ENCODE data around the gene MMP20. TPM values are rescaled to one million over a fixed set of nuclear protein-coding genes. Genes with fewer than 3 reads are reported as not detected.

The MMP20 gene
- total and polyA plus RNA-seq, 4 donors, result not detected

DNA sequence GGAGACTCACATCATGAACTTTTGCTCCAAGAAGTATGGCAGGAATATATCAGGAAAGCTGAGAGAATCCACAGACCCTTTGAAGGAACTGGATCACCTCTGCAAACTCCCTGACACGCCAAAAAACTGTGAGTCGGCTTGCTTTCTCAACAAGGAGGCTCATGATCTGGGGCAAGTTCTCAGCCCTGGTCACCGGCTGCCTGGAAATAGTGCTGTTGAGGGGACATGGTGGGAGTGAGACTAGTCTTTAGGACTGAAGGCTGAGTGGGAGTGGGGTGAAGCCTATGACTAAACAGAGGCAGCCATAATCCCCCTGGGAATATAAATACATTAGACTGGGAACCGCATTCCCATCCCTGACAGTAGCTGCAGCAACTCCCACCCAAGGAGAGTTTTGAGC lies 86.2 kb downstream of the MMP20 start:
- Histone ChIP-seq H3K36me3 (ENCODE audit: control insufficient read depth in 4 of 4, insufficient read depth in 4 of 4, low read length in 4 of 4) (no peaks in the 10 kb centered on the region), H3K4me1 (ENCODE audit: control insufficient read depth in 5 of 5, insufficient read depth in 5 of 5, low read length in 5 of 5) (no peaks in the 10 kb centered on the region), H3K27ac (ENCODE audit: low read depth in 1 of 2, low read length in 1 of 2) (no peak overlapping the region), H3K4me3 (no peak overlapping the region), H3K27me3 (ENCODE audit: control insufficient read depth in 3 of 3, insufficient read depth in 3 of 3, low read length in 2 of 3) (no peaks in the 10 kb centered on the region), H3K9me3 (ENCODE audit: control insufficient read depth in 4 of 4, insufficient read depth in 3 of 4, low read length in 3 of 4) (peaks cover 0 to 2% (median 0%) of the 10 kb centered on the region in 4 donors), H3K9ac (ENCODE audit: insufficient read depth in 1 of 2, low read length in 2 of 2) (no peak overlapping the region)
- TF ChIP-seq, protein P1, sequence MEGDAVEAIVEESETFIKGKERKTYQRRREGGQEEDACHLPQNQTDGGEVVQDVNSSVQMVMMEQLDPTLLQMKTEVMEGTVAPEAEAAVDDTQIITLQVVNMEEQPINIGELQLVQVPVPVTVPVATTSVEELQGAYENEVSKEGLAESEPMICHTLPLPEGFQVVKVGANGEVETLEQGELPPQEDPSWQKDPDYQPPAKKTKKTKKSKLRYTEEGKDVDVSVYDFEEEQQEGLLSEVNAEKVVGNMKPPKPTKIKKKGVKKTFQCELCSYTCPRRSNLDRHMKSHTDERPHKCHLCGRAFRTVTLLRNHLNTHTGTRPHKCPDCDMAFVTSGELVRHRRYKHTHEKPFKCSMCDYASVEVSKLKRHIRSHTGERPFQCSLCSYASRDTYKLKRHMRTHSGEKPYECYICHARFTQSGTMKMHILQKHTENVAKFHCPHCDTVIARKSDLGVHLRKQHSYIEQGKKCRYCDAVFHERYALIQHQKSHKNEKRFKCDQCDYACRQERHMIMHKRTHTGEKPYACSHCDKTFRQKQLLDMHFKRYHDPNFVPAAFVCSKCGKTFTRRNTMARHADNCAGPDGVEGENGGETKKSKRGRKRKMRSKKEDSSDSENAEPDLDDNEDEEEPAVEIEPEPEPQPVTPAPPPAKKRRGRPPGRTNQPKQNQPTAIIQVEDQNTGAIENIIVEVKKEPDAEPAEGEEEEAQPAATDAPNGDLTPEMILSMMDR (IDR thresholded peaks at IDR 0.05; ENCODE audit: control extremely low read depth, extremely low read depth), result no peak
- ATAC-seq (ENCODE audit: insufficient read depth, low FRiP score) (no peak), DNase-seq (no peak)
- WGBS, 2 donors, result 90 to 95% methylated on average over 4 of the region's 4 CpGs

DNA sequence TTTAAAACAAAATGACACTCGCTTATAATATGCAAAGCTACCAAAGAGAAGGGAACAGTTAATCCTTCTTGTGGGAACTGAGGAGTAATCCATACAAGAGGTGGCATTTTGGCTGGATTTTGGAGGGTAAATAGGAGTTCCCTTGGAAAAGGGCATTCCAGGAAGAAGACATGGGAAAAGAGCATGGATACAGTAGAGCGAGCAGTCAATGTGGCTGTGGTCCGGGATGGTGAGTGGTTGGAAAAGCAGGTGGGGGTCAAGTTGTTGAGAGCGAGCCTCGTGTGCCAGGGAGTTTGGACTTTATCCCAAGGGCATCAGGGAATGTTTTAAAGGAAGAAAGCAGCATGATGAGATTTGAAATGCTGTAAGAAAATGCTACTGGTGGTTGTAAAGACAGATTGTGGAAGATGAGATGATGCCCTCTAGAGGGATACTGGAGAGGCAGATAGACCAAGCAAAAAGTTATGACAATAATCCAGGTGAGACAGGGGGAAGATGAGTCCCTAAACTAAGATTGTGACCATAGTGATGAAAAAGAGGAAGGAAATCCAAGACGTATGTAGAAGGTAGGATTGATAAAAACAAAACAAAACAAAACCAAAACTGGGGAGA lies 90.8 kb downstream of the MMP20 start:
- H3K9ac ChIP-seq (ENCODE audit: insufficient read depth in 1 of 2, low read length in 2 of 2), result no peak overlapping the region

DNA sequence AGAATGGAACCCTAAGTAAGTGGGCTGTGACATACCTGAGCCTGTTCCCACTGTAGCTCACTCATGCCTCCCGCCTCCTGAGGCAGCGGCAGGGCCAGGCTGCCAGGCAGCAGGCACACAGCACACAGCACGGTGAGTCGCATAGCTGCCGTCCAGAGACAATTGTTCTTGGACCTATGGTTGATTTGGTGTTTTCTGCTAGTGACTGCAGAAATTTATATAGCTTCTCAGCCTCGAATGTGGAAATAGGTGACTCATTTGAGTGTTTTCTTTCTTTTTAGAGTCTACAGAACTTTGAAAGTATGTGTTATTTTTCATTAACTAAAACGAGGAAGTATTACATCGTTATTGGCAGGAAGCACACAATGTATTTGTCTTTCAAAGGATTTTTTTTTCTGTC lies 94.6 kb downstream of the MMP20 start, which contains the start of gene MMP7:
TSS of gene MMP7 (minus strand) at position 190 of the 400 bp plus-strand sequence. CDS start at position 143, 47 bp downstream.
- 29 to 35% methylated on average over 8 of the region's 8 CpGs for WGBS, 2 donors
- Histone ChIP-seq H3K9me3 (ENCODE audit: control insufficient read depth in 4 of 4, insufficient read depth in 3 of 4, low read length in 3 of 4) (peaks cover 0 to 2% (median 0%) of the 10 kb centered on the region in 4 donors), H3K27ac (ENCODE audit: low read depth in 1 of 2, low read length in 1 of 2) (peak within 1 kb of the TSS in 1 of 2 donors; percentile 52), H3K27me3 (ENCODE audit: control insufficient read depth in 3 of 3, insufficient read depth in 3 of 3, low read length in 2 of 3) (no peaks in the 10 kb centered on the region), H3K9ac (ENCODE audit: insufficient read depth in 1 of 2, low read length in 2 of 2) (no peak within 1 kb of the TSS), H3K4me1 (ENCODE audit: control insufficient read depth in 5 of 5, insufficient read depth in 5 of 5, low read length in 5 of 5) (peaks cover 0 to 1% (median 0%) of the 10 kb centered on the region in 5 donors), H3K4me3 (no peak within 1 kb of the TSS), H3K36me3 (ENCODE audit: control insufficient read depth in 4 of 4, insufficient read depth in 4 of 4, low read length in 4 of 4) (no peaks in the 10 kb centered on the region)
- DNase-seq (peak in 1 of 3 donors; percentile 19), ATAC-seq (ENCODE audit: insufficient read depth, low FRiP score) (peak; percentile 61)
- TF ChIP-seq, protein P1 (IDR thresholded peaks at IDR 0.05; ENCODE audit: control extremely low read depth, extremely low read depth), result no peak

More for the DNA sequence above, 90.8 kb downstream of the MMP20 start:
- WGBS, 2 donors, result 78 to 83% methylated on average over 6 of the region's 6 CpGs
- peaks cover 0 to 2% (median 0%) of the 10 kb centered on the region in 4 donors for H3K9me3 ChIP-seq (ENCODE audit: control insufficient read depth in 4 of 4, insufficient read depth in 3 of 4, low read length in 3 of 4)
- no peak overlapping the region for H3K4me3 ChIP-seq
- ATAC-seq (ENCODE audit: insufficient read depth, low FRiP score) (no peak), DNase-seq (no peak)
- H3K36me3 ChIP-seq (ENCODE audit: control insufficient read depth in 4 of 4, insufficient read depth in 4 of 4, low read length in 4 of 4), result no peaks in the 10 kb centered on the region
- TF ChIP-seq, protein P1 (IDR thresholded peaks at IDR 0.05; ENCODE audit: control extremely low read depth, extremely low read depth), result no peak
- H3K4me1 ChIP-seq (ENCODE audit: control insufficient read depth in 5 of 5, insufficient read depth in 5 of 5, low read length in 5 of 5), result no peaks in the 10 kb centered on the region
- no peak overlapping the region for H3K27ac ChIP-seq (ENCODE audit: low read depth in 1 of 2, low read length in 1 of 2)
- no peaks in the 10 kb centered on the region for H3K27me3 ChIP-seq (ENCODE audit: control insufficient read depth in 3 of 3, insufficient read depth in 3 of 3, low read length in 2 of 3)
